KG1 (cell line): Measurements from ENCODE around the gene MPP1.
A peak's percentile ranks its signal among the peaks of the same experiment; 100 is the strongest.
"Not testable (repeated sequence)": the region's sequence is repeated elsewhere in the genome, so short reads cannot be mapped to it uniquely, and the experiment has no call there.

Experiments used
- DNase-seq: peaks from one replicate; lab custom pipeline; 2025; lab: John Stamatoyannopoulos, UW

MPP1 gene

GRCh38 chrX:154804957-154805695 lies at the start of gene MPP1:
TSS of gene MPP1 (minus strand) at chrX:154805485. CDS start at chrX:154805373, 112 bp downstream.
- DNase-seq, result peak; percentile 13

- DNase-seq, result no peak
Observed at GRCh38 chrX:154850957-154851611, 45.8 kb upstream of the MPP1 start.

- DNase-seq, result no peak
Observed at GRCh38 chrX:154840856-154841255, 35.6 kb upstream of the MPP1 start.

GRCh38 chrX:154836163-154836562 lies 30.9 kb upstream of the MPP1 start:
- DNase-seq, result no peak

GRCh38 chrX:154834562-154834961 lies 29.3 kb upstream of the MPP1 start, which contains the start of gene SMIM9:
TSS of gene SMIM9 (minus strand) at chrX:154834662. CDS start at chrX:154830856, 3,806 bp downstream.
- no peak for DNase-seq

- no peak for DNase-seq
Observed at GRCh38 chrX:154833746-154834274, 28.5 kb upstream of the MPP1 start.

- no peak for DNase-seq
Observed at GRCh38 chrX:154829926-154830442, 24.7 kb upstream of the MPP1 start.

GRCh38 chrX:154829134-154829533 lies 23.8 kb upstream of the MPP1 start:
- DNase-seq, result no peak

GRCh38 chrX:154828016-154828408 lies 22.7 kb upstream of the MPP1 start:
- DNase-seq, result no peak

GRCh38 chrX:154827194-154828015 lies 22.1 kb upstream of the MPP1 start:
- no peak for DNase-seq

- not testable (repeated sequence) for DNase-seq
Observed at GRCh38 chrX:154825586-154825985, 20.3 kb upstream of the MPP1 start.

- no peak for DNase-seq
Observed at GRCh38 chrX:154824638-154825037, 19.4 kb upstream of the MPP1 start.

GRCh38 chrX:154822029-154822428 lies 16.7 kb upstream of the MPP1 start:
- DNase-seq, result no peak

GRCh38 chrX:154821523-154821922 lies 16.2 kb upstream of the MPP1 start:
- DNase-seq, result no peak

- DNase-seq, result no peak
Observed at GRCh38 chrX:154819771-154820341, 14.6 kb upstream of the MPP1 start.

- no peak for DNase-seq
Observed at GRCh38 chrX:154818916-154819770, 13.9 kb upstream of the MPP1 start.

- DNase-seq, result not testable (repeated sequence)
Observed at GRCh38 chrX:154817048-154817618, 11.8 kb upstream of the MPP1 start.

- not testable (repeated sequence) for DNase-seq
Observed at GRCh38 chrX:154816326-154816898, 11.1 kb upstream of the MPP1 start.

GRCh38 chrX:154815274-154815818 lies 10.1 kb upstream of the MPP1 start:
- no peak for DNase-seq

GRCh38 chrX:154813801-154814200 lies 8.5 kb upstream of the MPP1 start:
- no peak for DNase-seq
